SK-N-SH (cell line): ENCODE results near the gene TOR1AIP1.

Experiments
- CHD2 ChIP-seq: fragments of 150-350 bp; IDR thresholded peaks from 2 replicates; pipeline ENCODE4 v1.6.1; 2018; ENCODE audit warnings: low read length; ENCODE audit not compliant: partially characterized antibody
- EP300 ChIP-seq, 2 experiments: IDR thresholded peaks; 2 replicates each; pipeline versions ENCODE4 v1.4.0 to v1.6.1; 2012; ENCODE audit warnings: borderline replicate concordance in 1 of 2, low read depth in 1 of 2, low read length in 1 of 2
- FOXM1 ChIP-seq: IDR thresholded peaks from 2 replicates; pipeline ENCODE4 v1.4.0; 2012; ENCODE audit warnings: low read depth, mild to moderate bottlenecking
- POLR2AphosphoS5 ChIP-seq: IDR thresholded peaks from 2 replicates; pipeline ENCODE4 v1.6.1; 2012; ENCODE audit warnings: low read depth, low read length
- RAD21 ChIP-seq: IDR thresholded peaks from 2 replicates; pipeline ENCODE4 v1.6.1; 2012; ENCODE audit warnings: mild to moderate bottlenecking, low read length
- SMC3 ChIP-seq: IDR thresholded peaks from 2 replicates; pipeline ENCODE4 v1.6.1; 2012; ENCODE audit warnings: low read depth, low read length, improper control_type of control experiment
- TAF1 ChIP-seq: IDR thresholded peaks from 2 replicates; pipeline ENCODE4 v1.6.1; 2012; ENCODE audit warnings: low read depth, mild to moderate bottlenecking, low read length, moderate library complexity, borderline replicate concordance
- YY1 ChIP-seq: IDR thresholded peaks from 2 replicates; pipeline ENCODE4 v1.4.0; 2012; ENCODE audit warnings: low read depth, mild to moderate bottlenecking
- TF ChIP-seq, protein P1 (sequence below): fragments of 200-600 bp; sonication (generic); IDR thresholded peaks from 2 replicates; pipeline ENCODE4 v1.6.1; 2017; ENCODE audit warnings: antibody characterized with exemption, mild to moderate bottlenecking, moderate library complexity
- TF ChIP-seq, protein P2 (sequence below): fragments of 150-350 bp; IDR thresholded peaks from 2 replicates; pipeline ENCODE4 v1.6.1; 2017; ENCODE audit warnings: antibody characterized with exemption, low read length, low read depth, borderline replicate concordance
- TF ChIP-seq, protein P3 (sequence below): IDR thresholded peaks from 2 replicates; pipeline ENCODE4 v1.4.0; 2012; ENCODE audit warnings: low read depth, borderline replicate concordance

DNA sequence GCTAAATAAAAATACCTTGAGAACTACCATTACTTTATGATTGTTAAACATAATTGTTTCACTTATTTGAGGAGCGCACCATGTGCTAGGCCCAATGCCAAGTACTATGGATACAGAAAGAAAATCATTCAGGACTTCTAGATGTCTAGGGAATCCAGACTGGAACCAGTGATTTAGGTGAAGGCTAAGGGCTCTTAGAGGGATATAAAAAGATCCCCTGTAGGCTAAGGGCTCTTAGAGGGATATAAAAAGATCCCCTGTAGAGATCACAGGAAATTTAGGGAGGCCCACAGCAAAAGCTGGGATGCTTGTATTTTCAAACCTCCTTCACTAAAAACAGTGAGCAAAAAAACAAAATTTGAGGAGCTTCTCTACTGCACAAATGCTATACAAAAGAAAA lies 11.2 kb upstream of the TOR1AIP1 start:
- TF ChIP-seq EP300 (IDR thresholded peaks at IDR 0.05; ENCODE audit: borderline replicate concordance in 1 of 2, low read depth in 1 of 2, low read length in 1 of 2) = no peak
- TF ChIP-seq, protein P1, sequence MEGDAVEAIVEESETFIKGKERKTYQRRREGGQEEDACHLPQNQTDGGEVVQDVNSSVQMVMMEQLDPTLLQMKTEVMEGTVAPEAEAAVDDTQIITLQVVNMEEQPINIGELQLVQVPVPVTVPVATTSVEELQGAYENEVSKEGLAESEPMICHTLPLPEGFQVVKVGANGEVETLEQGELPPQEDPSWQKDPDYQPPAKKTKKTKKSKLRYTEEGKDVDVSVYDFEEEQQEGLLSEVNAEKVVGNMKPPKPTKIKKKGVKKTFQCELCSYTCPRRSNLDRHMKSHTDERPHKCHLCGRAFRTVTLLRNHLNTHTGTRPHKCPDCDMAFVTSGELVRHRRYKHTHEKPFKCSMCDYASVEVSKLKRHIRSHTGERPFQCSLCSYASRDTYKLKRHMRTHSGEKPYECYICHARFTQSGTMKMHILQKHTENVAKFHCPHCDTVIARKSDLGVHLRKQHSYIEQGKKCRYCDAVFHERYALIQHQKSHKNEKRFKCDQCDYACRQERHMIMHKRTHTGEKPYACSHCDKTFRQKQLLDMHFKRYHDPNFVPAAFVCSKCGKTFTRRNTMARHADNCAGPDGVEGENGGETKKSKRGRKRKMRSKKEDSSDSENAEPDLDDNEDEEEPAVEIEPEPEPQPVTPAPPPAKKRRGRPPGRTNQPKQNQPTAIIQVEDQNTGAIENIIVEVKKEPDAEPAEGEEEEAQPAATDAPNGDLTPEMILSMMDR = no peak
- no peak for TF ChIP-seq TAF1
- no peak for TF ChIP-seq SMC3
- no peak for TF ChIP-seq FOXM1
- TF ChIP-seq, protein P2, sequence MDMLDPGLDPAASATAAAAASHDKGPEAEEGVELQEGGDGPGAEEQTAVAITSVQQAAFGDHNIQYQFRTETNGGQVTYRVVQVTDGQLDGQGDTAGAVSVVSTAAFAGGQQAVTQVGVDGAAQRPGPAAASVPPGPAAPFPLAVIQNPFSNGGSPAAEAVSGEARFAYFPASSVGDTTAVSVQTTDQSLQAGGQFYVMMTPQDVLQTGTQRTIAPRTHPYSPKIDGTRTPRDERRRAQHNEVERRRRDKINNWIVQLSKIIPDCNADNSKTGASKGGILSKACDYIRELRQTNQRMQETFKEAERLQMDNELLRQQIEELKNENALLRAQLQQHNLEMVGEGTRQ = no peak
- no peak for TF ChIP-seq CHD2
- TF ChIP-seq, protein P3, sequence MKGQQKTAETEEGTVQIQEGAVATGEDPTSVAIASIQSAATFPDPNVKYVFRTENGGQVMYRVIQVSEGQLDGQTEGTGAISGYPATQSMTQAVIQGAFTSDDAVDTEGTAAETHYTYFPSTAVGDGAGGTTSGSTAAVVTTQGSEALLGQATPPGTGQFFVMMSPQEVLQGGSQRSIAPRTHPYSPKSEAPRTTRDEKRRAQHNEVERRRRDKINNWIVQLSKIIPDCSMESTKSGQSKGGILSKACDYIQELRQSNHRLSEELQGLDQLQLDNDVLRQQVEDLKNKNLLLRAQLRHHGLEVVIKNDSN = no peak
- no peak for TF ChIP-seq POLR2AphosphoS5
- TF ChIP-seq RAD21 = no peak
- TF ChIP-seq YY1 = no peak
